ENCODE results near the gene TMEM242.

DNA sequence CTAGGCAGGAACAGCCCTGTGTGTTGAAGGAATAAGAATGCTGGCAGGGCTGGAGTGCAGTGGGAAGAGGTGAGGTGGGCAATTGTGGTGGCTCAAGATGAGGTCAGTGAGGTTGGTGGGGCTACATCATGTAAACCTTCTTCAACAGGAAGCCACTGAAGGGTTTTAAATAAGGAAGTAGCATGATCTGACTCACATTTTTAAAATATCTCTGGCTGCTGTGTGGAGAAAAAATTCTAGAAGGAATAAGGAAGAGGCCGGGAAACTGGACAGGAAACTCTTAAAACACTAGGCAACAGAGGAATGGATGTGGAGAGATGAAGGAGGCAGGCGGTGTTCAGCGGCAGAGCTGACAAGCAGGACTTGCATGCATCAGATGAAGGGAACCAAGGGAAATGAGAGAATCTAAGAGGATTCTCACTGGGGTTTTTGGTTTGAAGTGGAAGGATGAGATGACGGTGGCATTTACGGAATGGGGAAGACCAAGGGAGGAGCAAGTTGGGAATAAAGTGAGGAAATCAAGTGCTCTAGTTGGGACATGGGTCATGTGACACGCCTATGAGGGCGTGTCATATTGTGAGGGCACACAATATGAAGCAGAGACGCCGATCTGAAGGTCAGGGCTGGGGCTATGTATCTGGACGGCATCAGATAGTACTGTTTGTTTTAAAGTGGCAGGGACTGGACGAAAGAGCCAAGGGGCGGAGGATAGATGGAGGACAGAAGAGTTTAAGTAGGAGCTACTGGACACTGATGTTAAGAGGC, 18.2 kb downstream of the TMEM242 start:
- TF ChIP-seq GATA3 (IDR thresholded peaks at IDR 0.05; ENCODE audit: low read depth, low read length) = no peak
- no peak for TF ChIP-seq GATA2 (IDR thresholded peaks at IDR 0.05; ENCODE audit: low read depth, low read length)
